ENCODE measurements around the gene SH2B3.
"Not testable (repeated sequence)": the region's sequence is repeated elsewhere in the genome, so short reads cannot be mapped to it uniquely, and the experiment has no call there.

The SH2B3 gene

GRCh38 chr12:111396726-111397445, 8.8 kb upstream of the SH2B3 start:
- no peaks in the 10 kb centered on the region for H3K36me3 Mint-ChIP-seq (ENCODE audit: low read depth)
- no peaks in the 10 kb centered on the region for H3K27me3 Mint-ChIP-seq
- peak; percentile 94 for DNase-seq
- peaks cover 36% of the 10 kb centered on the region for H3K4me1 Mint-ChIP-seq (ENCODE audit: low read depth)
- no peaks in the 10 kb centered on the region for H3K9me3 Mint-ChIP-seq
- H3K4me3 Mint-ChIP-seq = peak overlapping the region; percentile 69
- H3K27ac Mint-ChIP-seq = peak overlapping the region; percentile 87

GRCh38 chr12:111398530-111398929, 7.2 kb upstream of the SH2B3 start:
- no peaks in the 10 kb centered on the region for H3K27me3 Mint-ChIP-seq
- H3K4me1 Mint-ChIP-seq (ENCODE audit: low read depth) = peaks cover 45% of the 10 kb centered on the region
- H3K27ac Mint-ChIP-seq = no peak overlapping the region
- H3K9me3 Mint-ChIP-seq = no peaks in the 10 kb centered on the region
- no peak for DNase-seq
- H3K4me3 Mint-ChIP-seq = no peak overlapping the region
- no peaks in the 10 kb centered on the region for H3K36me3 Mint-ChIP-seq (ENCODE audit: low read depth)

GRCh38 chr12:111399741-111400404, 5.8 kb upstream of the SH2B3 start:
- not testable (repeated sequence) for DNase-seq; H3K4me3 Mint-ChIP-seq; H3K27me3 Mint-ChIP-seq; H3K36me3 Mint-ChIP-seq (ENCODE audit: low read depth); H3K9me3 Mint-ChIP-seq
- Mint-ChIP-seq H3K27ac (peak overlapping the region; percentile 82), H3K4me1 (ENCODE audit: low read depth) (peaks cover 58% of the 10 kb centered on the region)

- no peak overlapping the region for H3K4me3 Mint-ChIP-seq
- peaks cover under 1% of the 10 kb centered on the region for H3K36me3 Mint-ChIP-seq (ENCODE audit: low read depth)
- no peak for DNase-seq
- no peaks in the 10 kb centered on the region for H3K27me3 Mint-ChIP-seq
- H3K4me1 Mint-ChIP-seq (ENCODE audit: low read depth) = peaks cover 62% of the 10 kb centered on the region
- no peaks in the 10 kb centered on the region for H3K9me3 Mint-ChIP-seq
- no peak overlapping the region for H3K27ac Mint-ChIP-seq
These were observed 4.5 kb upstream of the SH2B3 start for GRCh38 chr12:111401167-111401605.

- Mint-ChIP-seq H3K4me1 (ENCODE audit: low read depth) (peaks cover 59% of the 10 kb centered on the region), H3K36me3 (ENCODE audit: low read depth) (peaks cover 13% of the 10 kb centered on the region)
- H3K4me3 Mint-ChIP-seq, DNase-seq, H3K9me3 Mint-ChIP-seq, H3K27me3 Mint-ChIP-seq, H3K27ac Mint-ChIP-seq: not testable (repeated sequence)
These were observed 3.3 kb upstream of the SH2B3 start for GRCh38 chr12:111402490-111402824.

GRCh38 chr12:111404362-111405148, 1.2 kb upstream of the SH2B3 start:
- H3K27me3 Mint-ChIP-seq = no peaks in the 10 kb centered on the region
- no peaks in the 10 kb centered on the region for H3K9me3 Mint-ChIP-seq
- peak; percentile 85 for DNase-seq
- H3K4me3 Mint-ChIP-seq = peak overlapping the region; percentile 85
- H3K4me1 Mint-ChIP-seq (ENCODE audit: low read depth) = peaks cover 66% of the 10 kb centered on the region
- peak overlapping the region; percentile 99 for H3K27ac Mint-ChIP-seq
- H3K36me3 Mint-ChIP-seq (ENCODE audit: low read depth) = peaks cover 29% of the 10 kb centered on the region

- Mint-ChIP-seq H3K4me3 (peak overlapping the region; percentile 85), H3K27me3 (no peaks in the 10 kb centered on the region), H3K27ac (peak overlapping the region; percentile 99), H3K9me3 (no peaks in the 10 kb centered on the region), H3K4me1 (ENCODE audit: low read depth) (peaks cover 65% of the 10 kb centered on the region), H3K36me3 (ENCODE audit: low read depth) (peaks cover 29% of the 10 kb centered on the region)
- peak; percentile 100 for DNase-seq
These were observed 419 bp upstream of the SH2B3 start for GRCh38 chr12:111405149-111405858.

GRCh38 chr12:111406474-111407376, 1.0 kb downstream of the SH2B3 start:
- peaks cover 29% of the 10 kb centered on the region for H3K36me3 Mint-ChIP-seq (ENCODE audit: low read depth)
- H3K9me3 Mint-ChIP-seq = no peaks in the 10 kb centered on the region
- H3K27ac Mint-ChIP-seq = peak overlapping the region; percentile 95
- peaks cover 75% of the 10 kb centered on the region for H3K4me1 Mint-ChIP-seq (ENCODE audit: low read depth)
- peak; percentile 76 for DNase-seq
- H3K27me3 Mint-ChIP-seq = no peaks in the 10 kb centered on the region
- peak overlapping the region; percentile 92 for H3K4me3 Mint-ChIP-seq

- Mint-ChIP-seq H3K4me1 (ENCODE audit: low read depth) (peaks cover 82% of the 10 kb centered on the region), H3K27me3 (no peaks in the 10 kb centered on the region), H3K4me3 (peak overlapping the region; percentile 92), H3K9me3 (no peaks in the 10 kb centered on the region), H3K36me3 (ENCODE audit: low read depth) (peaks cover 34% of the 10 kb centered on the region), H3K27ac (peak overlapping the region; percentile 95)
- DNase-seq = no peak
These were observed 1.8 kb downstream of the SH2B3 start for GRCh38 chr12:111407377-111408115.

- Mint-ChIP-seq H3K27ac (peak overlapping the region; percentile 95), H3K4me3 (peak overlapping the region; percentile 92)
These were observed 2.4 kb downstream of the SH2B3 start for GRCh38 chr12:111408116-111408440.

GRCh38 chr12:111408686-111409402, 3.1 kb downstream of the SH2B3 start:
- H3K27me3 Mint-ChIP-seq = no peaks in the 10 kb centered on the region
- H3K4me1 Mint-ChIP-seq (ENCODE audit: low read depth) = peaks cover 83% of the 10 kb centered on the region
- peaks cover 46% of the 10 kb centered on the region for H3K36me3 Mint-ChIP-seq (ENCODE audit: low read depth)
- H3K4me3 Mint-ChIP-seq = peak overlapping the region; percentile 92
- H3K9me3 Mint-ChIP-seq = no peaks in the 10 kb centered on the region
- H3K27ac Mint-ChIP-seq = peak overlapping the region; percentile 80
- DNase-seq = no peak

More at GRCh38 chr12:111408116-111408440, 2.4 kb downstream of the SH2B3 start:
- Mint-ChIP-seq H3K36me3 (ENCODE audit: low read depth) (peaks cover 38% of the 10 kb centered on the region), H3K27me3 (no peaks in the 10 kb centered on the region), H3K9me3 (no peaks in the 10 kb centered on the region), H3K4me1 (ENCODE audit: low read depth) (peaks cover 83% of the 10 kb centered on the region)
- DNase-seq = no peak

GRCh38 chr12:111409403-111409779, 3.7 kb downstream of the SH2B3 start:
- H3K9me3 Mint-ChIP-seq = no peaks in the 10 kb centered on the region
- H3K4me1 Mint-ChIP-seq (ENCODE audit: low read depth) = peaks cover 83% of the 10 kb centered on the region
- peaks cover 46% of the 10 kb centered on the region for H3K36me3 Mint-ChIP-seq (ENCODE audit: low read depth)
- DNase-seq = no peak
- H3K27me3 Mint-ChIP-seq = no peaks in the 10 kb centered on the region
- peak overlapping the region; percentile 26 for H3K27ac Mint-ChIP-seq
- H3K4me3 Mint-ChIP-seq = peak overlapping the region; percentile 92

Data from activated T-cell treated with anti-CD3 and anti-CD28 coated beads, Interleukin-2, amount 50 U/mL, for 24 hours (primary cell).